Measurements from ENCODE around the gene NOD2.

DNA sequence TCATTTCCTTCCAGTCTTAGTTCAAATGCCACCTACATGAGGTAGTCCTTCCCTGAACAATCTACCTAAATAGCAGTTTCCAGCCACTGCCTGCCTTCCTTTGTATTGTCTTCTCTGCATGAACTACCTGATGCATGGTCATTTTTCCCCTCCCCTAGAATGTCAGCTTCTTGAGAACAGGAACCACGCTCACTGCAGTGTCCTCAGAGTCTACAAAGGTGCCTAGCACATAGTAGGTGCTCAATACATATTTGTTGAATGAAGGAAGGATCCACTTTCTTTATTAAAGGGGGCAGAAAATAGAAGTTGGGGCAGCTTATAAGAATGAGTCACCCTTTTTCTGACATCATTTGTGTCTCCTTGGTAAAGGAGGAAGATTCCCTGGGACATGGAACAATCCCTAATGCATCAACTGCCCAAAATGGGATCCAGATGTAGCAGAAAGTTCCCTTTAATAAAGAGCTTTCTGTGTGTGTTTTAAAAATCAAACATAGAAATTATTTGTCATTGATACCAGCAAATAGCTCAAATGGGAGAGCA, 44.1 kb downstream of the NOD2 start:
- TF ChIP-seq, protein P1, sequence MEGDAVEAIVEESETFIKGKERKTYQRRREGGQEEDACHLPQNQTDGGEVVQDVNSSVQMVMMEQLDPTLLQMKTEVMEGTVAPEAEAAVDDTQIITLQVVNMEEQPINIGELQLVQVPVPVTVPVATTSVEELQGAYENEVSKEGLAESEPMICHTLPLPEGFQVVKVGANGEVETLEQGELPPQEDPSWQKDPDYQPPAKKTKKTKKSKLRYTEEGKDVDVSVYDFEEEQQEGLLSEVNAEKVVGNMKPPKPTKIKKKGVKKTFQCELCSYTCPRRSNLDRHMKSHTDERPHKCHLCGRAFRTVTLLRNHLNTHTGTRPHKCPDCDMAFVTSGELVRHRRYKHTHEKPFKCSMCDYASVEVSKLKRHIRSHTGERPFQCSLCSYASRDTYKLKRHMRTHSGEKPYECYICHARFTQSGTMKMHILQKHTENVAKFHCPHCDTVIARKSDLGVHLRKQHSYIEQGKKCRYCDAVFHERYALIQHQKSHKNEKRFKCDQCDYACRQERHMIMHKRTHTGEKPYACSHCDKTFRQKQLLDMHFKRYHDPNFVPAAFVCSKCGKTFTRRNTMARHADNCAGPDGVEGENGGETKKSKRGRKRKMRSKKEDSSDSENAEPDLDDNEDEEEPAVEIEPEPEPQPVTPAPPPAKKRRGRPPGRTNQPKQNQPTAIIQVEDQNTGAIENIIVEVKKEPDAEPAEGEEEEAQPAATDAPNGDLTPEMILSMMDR (IDR thresholded peaks at IDR 0.05), result no peak
- TF ChIP-seq POLR2A (IDR thresholded peaks at IDR 0.05), result no peak

Data from uterus (tissue), 2 donors.